Eye (tissue), 1 donor: Measurements from ENCODE around the gene ADRA2C.

Experiments used
- DNase-seq: peaks from one replicate; pipeline ENCODE4 v3.0.0-alpha.2; 2015

Gene ADRA2C

GRCh38 chr4:3733195-3733594 lies 33.0 kb upstream of the ADRA2C start:
- no peak for DNase-seq

GRCh38 chr4:3735196-3735595 lies 31.0 kb upstream of the ADRA2C start:
- no peak for DNase-seq

- no peak for DNase-seq
These were observed 29.9 kb upstream of the ADRA2C start for GRCh38 chr4:3736290-3736689.

GRCh38 chr4:3736806-3737205 lies 29.4 kb upstream of the ADRA2C start:
- no peak for DNase-seq

GRCh38 chr4:3739577-3739976 lies 26.6 kb upstream of the ADRA2C start:
- DNase-seq, result no peak

- no peak for DNase-seq
These were observed 25.9 kb upstream of the ADRA2C start for GRCh38 chr4:3740256-3740655.

- no peak for DNase-seq
These were observed 24.8 kb upstream of the ADRA2C start for GRCh38 chr4:3741217-3742011.

- DNase-seq, result no peak
These were observed 23.6 kb upstream of the ADRA2C start for GRCh38 chr4:3742610-3743009.

GRCh38 chr4:3744232-3744631 lies 22.0 kb upstream of the ADRA2C start:
- DNase-seq, result no peak

GRCh38 chr4:3744901-3745300 lies 21.3 kb upstream of the ADRA2C start:
- DNase-seq, result peak; percentile 34

- DNase-seq, result no peak
These were observed 20.1 kb upstream of the ADRA2C start for GRCh38 chr4:3745886-3746656.

GRCh38 chr4:3746701-3747580 lies 19.2 kb upstream of the ADRA2C start:
- no peak for DNase-seq

- peak; percentile 54 for DNase-seq
These were observed 18.6 kb upstream of the ADRA2C start for GRCh38 chr4:3747581-3747904.

- DNase-seq, result no peak
These were observed 17.9 kb upstream of the ADRA2C start for GRCh38 chr4:3748136-3748898.

- no peak for DNase-seq
These were observed 17.1 kb upstream of the ADRA2C start for GRCh38 chr4:3749081-3749480.

- no peak for DNase-seq
These were observed 15.9 kb upstream of the ADRA2C start for GRCh38 chr4:3750334-3750733.

GRCh38 chr4:3752022-3752421 lies 14.2 kb upstream of the ADRA2C start:
- no peak for DNase-seq

- no peak for DNase-seq
These were observed 12.3 kb upstream of the ADRA2C start for GRCh38 chr4:3753726-3754412.

GRCh38 chr4:3756343-3757059 lies 9.7 kb upstream of the ADRA2C start:
- no peak for DNase-seq

- DNase-seq, result no peak
These were observed 6.9 kb upstream of the ADRA2C start for GRCh38 chr4:3759236-3759635.

GRCh38 chr4:3760346-3760745 lies 5.8 kb upstream of the ADRA2C start:
- no peak for DNase-seq
